NB4 (cell line): ENCODE measurements around the gene ANKRD34A.

Source experiments
- DNase-seq: peaks from one replicate; pipeline ENCODE4 v3.0.0; 2010; ENCODE audit warnings: low read depth
- H3K4me3 ChIP-seq: one replicate; pipeline ENCODE4 v1.5.1; 2011; ENCODE audit warnings: mild to moderate bottlenecking, low read depth, low read length, moderate library complexity
- CTCF ChIP-seq: IDR thresholded peaks from one replicate; pipeline ENCODE4 v1.5.1; 2012; ENCODE audit warnings: low read depth, low read length
- MAX ChIP-seq: IDR thresholded peaks from 2 replicates; pipeline ENCODE4 v1.6.1; 2011; ENCODE audit warnings: low read depth, low read length
- MYC ChIP-seq: IDR thresholded peaks from 2 replicates; pipeline ENCODE4 v1.6.1; 2011; ENCODE audit warnings: low read depth, low read length
- POLR2A ChIP-seq: IDR thresholded peaks from 2 replicates; pipeline ENCODE4 v1.6.1; 2011; ENCODE audit warnings: mild to moderate bottlenecking; ENCODE audit not compliant: insufficient read length; ENCODE audit errors: extremely low read depth

ANKRD34A gene

GRCh38 chr1:145995964-145996432 is 31.6 kb upstream of the ANKRD34A start:
- TF ChIP-seq MAX = no peak
- no peak for TF ChIP-seq CTCF
- TF ChIP-seq MYC = no peak
- DNase-seq = no peak
- peak overlapping the region; percentile 99 for H3K4me3 ChIP-seq

DNA sequence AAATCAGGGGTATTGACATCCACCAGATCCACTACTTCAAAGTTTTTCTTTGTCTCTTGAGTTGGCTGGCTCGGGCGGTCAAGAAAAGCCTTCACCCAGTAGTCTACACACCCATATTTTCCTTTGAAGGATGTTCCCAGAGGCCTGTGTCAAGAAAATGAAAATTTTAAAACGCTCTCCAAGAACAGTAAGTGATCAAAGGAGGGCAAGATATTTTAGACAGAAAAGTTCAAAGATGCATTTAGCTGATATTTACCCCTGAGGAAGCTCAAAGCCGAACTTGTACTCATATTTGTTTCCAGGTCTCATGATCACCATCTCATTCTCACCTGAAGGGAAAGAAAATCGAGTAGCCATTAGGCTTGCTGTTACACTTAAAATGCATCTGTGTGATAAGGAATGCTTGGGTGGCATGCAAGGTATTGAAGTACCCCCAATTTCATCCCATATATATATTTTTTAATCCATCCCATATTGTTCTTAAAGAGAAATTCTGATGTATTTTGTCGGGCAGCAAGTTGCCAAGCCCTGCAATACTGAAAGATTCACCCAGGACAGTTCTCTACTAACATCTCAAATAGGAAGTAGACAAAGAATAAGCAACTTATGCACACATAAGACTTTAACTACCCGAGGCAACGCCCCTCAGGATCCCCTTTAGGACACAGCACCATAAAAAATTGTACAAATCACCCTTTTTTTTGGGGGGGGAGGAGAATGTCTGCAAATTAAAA is 30.9 kb upstream of the ANKRD34A start:
- peak overlapping the region; percentile 99 for H3K4me3 ChIP-seq
- TF ChIP-seq CTCF = no peak
- no peak for TF ChIP-seq POLR2A
- no peak for TF ChIP-seq MAX
- TF ChIP-seq MYC = no peak
- DNase-seq = peak; percentile 34

GRCh38 chr1:145994391-145995120 is 30.2 kb upstream of the ANKRD34A start:
- TF ChIP-seq MYC (no peak), CTCF (no peak), MAX (no peak)
- peak; percentile 44 for DNase-seq
- peak overlapping the region; percentile 99 for H3K4me3 ChIP-seq

DNA sequence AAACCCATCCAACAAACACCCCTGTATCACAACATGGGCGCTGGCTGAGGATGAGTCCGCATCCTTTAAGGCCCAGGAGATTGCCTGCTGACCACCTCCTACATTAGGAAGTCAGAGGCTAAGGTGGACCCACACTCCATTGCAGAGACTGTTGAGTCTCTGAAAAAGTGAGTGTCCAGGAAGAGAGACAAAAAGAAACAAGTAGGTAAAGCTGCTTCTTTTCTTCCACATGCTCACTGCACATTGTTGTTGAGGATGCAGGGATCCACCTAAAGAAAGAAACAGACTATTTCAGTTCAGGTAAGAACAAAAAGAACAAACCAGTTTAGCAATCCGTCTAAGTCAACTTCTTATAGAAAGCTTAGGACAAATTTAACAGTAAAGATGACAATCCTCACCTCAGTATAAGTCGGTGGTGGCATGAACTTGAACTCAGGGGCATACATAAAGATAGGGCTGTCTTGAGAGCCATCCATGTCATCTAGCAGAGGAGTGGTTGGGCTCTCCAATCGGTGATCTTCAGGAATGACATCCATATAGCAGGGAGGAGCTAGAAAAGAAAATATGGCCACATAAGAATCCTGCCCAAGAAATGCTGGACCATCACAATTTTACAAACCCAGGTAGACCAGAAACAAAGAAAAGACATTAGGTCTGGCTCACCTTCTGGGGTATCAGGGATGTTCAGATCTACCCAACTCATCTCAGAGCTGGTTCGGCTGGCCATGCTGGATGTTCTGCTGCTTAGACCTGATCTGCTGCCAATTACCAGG is 29.4 kb upstream of the ANKRD34A start:
- H3K4me3 ChIP-seq = peak overlapping the region; percentile 99
- DNase-seq = no peak
- TF ChIP-seq MAX = no peak

DNA sequence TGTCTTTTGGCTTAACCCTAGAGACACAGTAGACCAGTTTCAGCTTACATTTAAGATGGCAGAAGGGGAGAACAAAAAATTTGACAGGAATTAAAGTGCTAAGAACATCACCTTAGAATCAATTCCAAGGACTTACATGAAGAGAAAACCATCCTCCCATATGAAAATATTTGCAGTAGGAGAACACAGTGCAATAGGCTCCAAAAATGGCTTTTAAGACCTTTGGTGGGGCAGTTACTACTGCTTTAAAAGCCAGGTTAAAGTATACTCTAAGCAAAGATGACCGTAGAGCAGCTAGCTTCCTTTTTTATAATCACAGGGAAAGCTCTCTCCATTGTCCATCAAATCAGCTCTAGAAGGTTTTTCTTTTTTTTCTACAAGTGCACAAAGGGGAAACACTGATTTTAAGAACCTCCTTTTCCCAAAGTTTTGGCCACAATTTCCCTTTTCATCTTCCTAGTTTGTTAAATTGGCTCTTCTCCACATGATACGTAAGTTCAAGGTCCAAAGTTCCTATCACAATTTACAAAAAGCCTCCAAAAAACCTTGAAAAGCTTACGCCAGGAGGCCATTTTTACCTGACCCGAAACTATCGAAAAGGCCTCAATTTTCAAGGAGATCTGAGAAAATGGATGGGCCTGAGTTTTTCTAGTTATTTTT is 28.7 kb upstream of the ANKRD34A start:
- H3K4me3 ChIP-seq = peak overlapping the region; percentile 99
- no peak for TF ChIP-seq CTCF
- TF ChIP-seq MAX = no peak
- no peak for TF ChIP-seq POLR2A
- no peak for TF ChIP-seq MYC
- DNase-seq = no peak
